RKO (cell line): ENCODE results near the gene TECTA.
A peak's percentile ranks its signal among the peaks of the same experiment; 100 is the strongest.
"Not testable (repeated sequence)": the region's sequence is repeated elsewhere in the genome, so short reads cannot be mapped to it uniquely, and the experiment has no call there.

Experiments used
- DNase-seq: peaks from one replicate; pipeline ENCODE4 v3.0.0-alpha.2; 2016; ENCODE audit warnings: low spot score

TECTA gene

DNA sequence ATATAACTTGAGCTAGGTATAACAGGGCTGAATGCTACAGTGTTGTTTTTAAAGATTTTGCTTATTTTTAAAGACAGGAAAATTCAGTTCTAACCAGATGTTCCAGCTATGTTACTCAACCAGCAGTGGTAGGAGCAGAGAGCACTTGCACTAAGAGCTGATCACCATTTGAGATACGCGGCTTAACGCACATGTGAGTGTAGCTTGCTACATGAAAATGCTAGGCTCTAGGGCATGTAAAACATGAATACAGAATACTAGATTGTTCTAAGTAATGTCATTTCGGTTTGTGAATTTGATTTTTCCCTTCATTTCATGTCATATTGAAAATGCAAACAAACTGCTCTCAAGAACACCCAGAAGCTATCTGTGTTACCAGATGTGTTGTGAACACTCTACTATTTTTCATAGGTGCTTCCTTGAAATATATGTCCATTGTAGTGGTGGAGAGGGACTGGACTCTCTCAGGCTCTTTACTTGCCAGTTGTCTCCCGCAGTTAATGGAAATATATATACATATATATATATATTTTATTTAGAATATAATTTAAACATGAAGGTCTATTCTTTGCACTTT is 10.8 kb upstream of the TECTA start:
- DNase-seq = no peak

DNA sequence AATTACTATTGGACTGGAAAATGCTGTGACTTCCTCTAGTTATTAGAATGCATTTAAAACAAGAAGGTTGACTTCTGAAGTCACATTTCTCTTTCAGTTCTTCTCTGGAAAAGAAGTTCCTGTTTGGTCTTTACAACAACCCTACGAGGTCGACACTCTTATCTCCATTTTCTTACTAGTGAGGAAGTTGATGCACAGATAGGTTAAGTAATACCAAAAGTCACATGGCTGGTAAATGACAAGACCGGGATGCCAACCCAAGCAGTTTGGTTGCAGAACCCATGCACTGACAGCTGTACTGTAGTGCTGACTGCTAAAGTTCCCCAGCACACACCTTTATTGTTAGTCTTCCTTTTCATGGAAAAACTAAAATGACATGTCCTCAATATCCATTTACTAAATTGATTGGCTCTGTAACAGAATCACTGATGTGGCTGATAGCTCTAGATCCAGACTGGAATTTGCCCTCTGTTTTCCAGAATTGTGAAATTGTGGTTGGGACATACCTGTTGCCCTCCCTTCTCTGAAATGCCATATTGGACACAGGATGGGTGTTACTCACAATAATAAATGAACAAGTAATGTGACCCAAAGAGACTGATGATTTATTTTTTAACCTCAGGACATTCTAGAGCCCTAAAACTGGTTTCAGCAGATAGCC is 9.4 kb upstream of the TECTA start:
- DNase-seq = no peak

DNA sequence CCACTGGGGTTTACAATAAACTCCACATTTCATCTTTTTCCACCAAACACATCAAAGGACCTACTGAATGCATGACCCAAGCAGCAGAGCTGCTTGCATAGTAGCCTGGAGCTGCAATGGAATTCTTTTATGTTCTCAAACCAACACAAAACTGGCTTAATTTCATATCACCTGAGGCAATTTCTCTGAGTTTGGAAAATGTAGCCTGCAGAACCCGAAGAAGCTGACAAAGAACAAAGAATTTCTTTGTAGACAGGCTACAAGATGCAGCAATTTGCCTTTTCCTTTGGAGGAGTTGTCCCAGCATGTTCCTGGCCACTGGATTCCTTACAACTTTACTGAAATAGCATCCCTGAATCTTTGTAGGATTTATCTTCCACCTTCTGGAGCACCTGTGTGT is 5.5 kb upstream of the TECTA start:
- DNase-seq = no peak

GRCh38 chr11:121099364-121099763 is 1.7 kb upstream of the TECTA start:
- no peak for DNase-seq

DNA sequence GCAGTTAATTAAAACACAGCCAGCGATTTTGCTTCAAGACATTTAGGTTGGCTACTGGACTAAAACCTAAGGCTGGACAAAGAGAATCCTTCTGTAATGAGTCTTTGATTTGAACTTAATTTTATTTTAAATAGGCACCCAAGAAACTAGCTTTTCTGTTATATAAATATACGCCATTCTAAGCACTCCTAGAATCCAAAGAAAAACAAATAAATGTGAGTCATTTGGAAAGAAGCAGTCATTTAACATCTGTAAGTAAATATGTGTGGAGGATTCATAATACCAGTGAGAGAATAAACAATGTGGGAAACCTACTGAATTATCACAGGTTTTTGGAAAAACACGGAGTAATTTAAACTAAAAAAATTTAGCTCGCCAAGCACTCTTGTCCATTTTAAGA is 1.2 kb upstream of the TECTA start:
- no peak for DNase-seq

- no peak for DNase-seq
Measured at GRCh38 chr11:121104312-121104762, 3.3 kb downstream of the TECTA start.

DNA sequence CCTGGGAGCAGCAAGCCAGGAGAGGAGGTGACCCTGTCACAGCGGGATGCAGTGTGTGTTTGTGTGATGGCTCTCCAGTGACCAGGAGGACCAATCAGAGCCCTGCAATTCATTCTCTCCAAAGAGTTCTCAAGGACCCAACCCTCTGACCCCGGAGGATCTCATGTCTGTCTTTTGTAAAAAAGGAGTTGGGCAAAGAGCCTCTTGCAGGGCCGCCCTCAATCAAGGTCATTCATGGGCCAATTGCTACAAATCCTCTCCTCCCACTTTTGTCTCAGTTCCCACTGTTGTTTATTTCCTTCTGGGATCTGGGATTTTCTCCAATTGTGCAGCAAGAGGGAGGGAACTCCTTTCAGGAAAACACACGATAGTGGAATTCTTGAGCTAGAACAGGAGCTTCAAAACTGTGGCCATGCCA is 4.0 kb downstream of the TECTA start:
- DNase-seq = no peak

- no peak for DNase-seq
Measured at GRCh38 chr11:121105481-121106195, 4.6 kb downstream of the TECTA start.

DNA sequence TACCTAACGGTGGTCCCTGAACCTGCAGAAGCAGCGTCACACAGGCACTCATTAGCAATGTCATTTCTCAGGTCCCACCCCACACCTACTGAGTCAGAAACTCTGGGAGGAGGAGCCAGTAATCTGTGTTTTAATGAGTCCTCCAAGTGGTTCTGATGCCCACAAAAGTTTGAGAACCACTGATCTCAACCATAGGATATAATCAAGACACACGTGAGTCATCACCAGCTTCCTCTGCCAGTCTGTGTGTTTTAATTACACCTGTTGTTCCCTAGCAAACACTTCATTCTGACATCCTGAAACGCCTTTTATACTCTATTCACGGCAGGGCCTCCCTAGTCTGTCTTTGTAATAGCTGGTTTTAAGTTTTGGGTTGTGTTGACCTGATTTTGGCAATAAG is 5.8 kb downstream of the TECTA start:
- DNase-seq = no peak

GRCh38 chr11:121108413-121108812 is 7.4 kb downstream of the TECTA start:
- no peak for DNase-seq

GRCh38 chr11:121109471-121109870 is 8.4 kb downstream of the TECTA start:
- DNase-seq = no peak

DNA sequence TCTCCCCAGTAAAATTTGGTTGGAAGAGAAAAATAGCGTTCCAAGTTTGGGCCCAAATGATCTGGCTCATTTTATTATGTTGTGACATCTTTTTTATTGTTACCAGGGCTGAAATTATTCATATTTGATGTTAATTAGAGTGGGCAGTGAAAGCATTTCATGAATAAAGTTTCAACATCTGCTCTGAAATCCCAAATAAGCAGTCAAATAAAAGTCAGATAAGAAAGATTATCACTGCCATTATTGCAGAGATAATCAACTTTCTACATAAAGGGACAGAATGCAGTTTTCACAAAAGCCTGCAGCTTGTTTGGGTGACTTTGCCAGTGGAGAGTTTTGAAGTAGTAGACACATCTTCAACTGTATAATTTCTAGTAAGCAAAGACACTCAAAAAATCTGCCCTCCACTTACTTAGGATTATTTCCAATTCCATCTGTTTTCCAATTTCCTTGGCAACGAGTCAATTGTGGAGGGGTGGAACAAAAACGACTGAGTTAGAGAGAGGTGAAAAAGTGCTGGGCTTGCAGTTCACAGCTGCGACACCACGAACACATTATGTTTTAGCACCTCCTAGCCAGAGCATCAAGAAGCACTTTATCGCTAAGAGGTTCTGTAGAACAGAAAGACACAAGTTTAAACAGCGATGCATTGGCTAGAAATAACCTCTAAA is 9.0 kb downstream of the TECTA start:
- DNase-seq = no peak

DNA sequence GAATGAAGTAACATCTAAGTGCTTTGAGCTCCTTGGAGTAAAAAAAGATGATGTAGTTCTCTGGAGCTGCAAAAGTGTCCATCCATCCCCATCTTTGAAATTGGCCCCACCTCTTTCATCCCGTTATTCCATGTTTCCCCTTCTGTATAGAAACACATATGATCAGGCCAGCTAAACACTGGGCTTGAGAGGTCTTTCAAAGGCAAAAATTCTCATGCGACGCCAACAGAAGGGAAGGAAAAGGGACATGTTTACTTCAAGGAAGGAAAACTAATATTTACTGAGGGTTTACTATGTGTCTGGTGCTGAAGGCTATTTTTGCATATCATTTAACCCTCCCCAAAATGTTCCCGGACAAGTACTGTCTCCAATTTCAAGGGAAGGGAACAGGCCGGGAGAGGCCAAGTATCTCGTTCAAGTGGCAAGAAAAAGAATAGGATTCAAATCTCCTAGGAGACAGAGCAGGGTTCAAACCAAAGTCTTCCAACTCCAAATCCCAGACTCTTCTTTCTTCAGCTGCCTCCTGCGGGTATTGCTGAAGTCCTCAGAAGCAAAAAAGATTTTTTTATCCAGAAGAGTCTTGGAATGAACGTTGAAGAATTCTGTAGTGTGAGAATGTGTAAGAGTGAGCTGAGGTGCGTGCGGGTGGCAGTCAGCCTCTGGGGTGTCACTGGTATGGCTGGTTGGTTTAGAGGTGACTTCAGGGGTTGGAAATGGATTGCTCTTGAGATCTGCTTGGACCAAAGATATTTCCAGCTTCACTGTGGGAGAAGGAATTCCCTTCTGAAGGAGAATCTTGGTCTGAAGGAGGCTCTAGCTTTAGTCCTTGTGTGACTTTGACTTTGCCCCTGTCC is 10.1 kb downstream of the TECTA start:
- DNase-seq = no peak

- DNase-seq = peak; percentile 84
Measured at GRCh38 chr11:121112498-121113455, 11.7 kb downstream of the TECTA start.

- no peak for DNase-seq
Measured at GRCh38 chr11:121113611-121114010, 12.6 kb downstream of the TECTA start.

DNA sequence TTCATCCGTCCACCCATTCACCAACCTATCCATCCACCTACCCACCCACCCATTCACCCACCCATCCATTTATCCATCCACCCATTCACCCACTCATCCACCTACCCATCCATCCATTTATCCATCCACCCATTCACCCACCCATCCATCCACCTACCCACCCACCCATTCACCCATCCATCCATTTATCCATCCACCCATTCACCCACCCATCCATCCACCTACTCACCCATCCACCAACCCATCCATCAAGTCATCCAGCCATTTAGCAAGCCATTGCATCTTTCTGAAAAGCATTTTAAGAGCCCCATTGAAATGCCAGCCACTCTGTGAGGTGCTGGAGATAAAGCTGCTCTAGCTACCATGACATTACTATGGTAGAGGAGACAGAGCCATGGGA is 14.0 kb downstream of the TECTA start:
- not testable (repeated sequence) for DNase-seq

DNA sequence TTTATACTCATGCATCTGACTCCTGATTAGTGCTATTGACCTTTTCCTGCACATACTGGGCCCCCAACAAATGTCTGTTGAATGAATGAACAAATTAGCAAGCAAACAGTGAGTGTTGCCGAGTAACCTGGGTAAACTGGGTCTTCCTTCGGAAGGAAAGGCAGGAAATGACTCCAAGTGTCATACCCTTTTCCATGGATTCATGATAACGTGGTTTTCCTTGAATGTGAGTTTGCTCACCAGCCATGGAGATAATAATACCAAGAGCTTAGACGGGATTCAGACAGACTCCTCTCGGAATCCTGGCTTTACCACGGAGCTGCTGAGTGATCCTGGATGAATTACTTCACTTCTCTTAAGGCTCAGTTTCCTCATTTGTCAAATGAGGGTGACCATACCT is 16.7 kb downstream of the TECTA start:
- DNase-seq = no peak

- no peak for DNase-seq
Measured at GRCh38 chr11:121119440-121119839, 18.4 kb downstream of the TECTA start.

DNA sequence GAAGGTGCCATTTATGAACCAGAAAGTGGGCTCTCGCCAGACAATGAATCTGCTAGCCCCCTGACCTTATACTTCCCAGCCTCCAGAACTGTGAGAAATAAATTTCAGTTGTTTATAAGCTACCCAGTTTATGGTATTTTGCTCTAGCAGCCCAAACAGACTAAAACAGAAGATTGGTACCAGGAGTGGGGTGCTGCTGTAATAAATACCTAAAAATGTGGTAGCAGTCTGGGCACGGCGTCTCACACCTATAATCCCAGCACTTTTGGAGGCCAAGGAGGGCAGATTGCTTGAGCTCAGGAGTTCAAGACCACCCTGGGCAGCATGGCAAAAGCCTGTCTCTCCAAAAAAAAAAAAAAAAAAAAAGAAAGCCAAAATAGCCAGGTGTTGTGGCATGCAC is 21.3 kb downstream of the TECTA start:
- no peak for DNase-seq

GRCh38 chr11:121123496-121124069 is 22.5 kb downstream of the TECTA start:
- DNase-seq = no peak
